HepG2 (cell line): ENCODE data around the gene SYCE3. TPM values are rescaled to one million over a fixed set of nuclear protein-coding genes. Genes with fewer than 3 reads are reported as not detected.

ENCODE experiments used
- ATAC-seq: fragments of 200-7000 bp; cut with Tn5 transposase; 3 replicates; pipeline ENCODE4 v1.9.1; 2020; ENCODE audit warnings: mild to moderate bottlenecking, moderate library complexity
- BruUV-seq: library from RNA; stranded (reverse); fragments of 400-500 nt; replicated peaks from 2 replicates; lab custom pipeline; 2021; lab: Mats Ljungman, UMichigan
- CTCF ChIA-PET: fragments of 300-600 bp; formaldehyde crosslinking; extraction: SDS; loops from one replicate; lab custom pipeline; 2021; ENCODE audit warnings: low total read pairs, inconsistent platforms, low intra/inter-chr PET ratio; lab: Yijun Ruan, JAX
- POLR2A ChIA-PET: fragments of 350-600 bp; sonication (Branson Sonifier 250); formaldehyde crosslinking; loops from one replicate; lab custom pipeline; 2020; ENCODE audit warnings: antibody characterized with exemption, inconsistent platforms; lab: Yijun Ruan, JAX
- DNase-seq: peaks from one replicate; pipeline ENCODE4 v3.0.0-alpha.2; 2015; ENCODE audit warnings: low spot score
- FAIRE-seq: peaks from 3 replicates; lab custom pipeline; 2011; peaks lifted over from hg19 to GRCh38; lab: Jason Lieb, UNC
- H2AFZ ChIP-seq: one replicate; pipeline ENCODE4 v1.6.1; 2011; ENCODE audit warnings: low read length, inconsistent platforms
- H3K27ac ChIP-seq: fragments of 300-600 bp; 3 replicates; pipeline ENCODE4 v1.8.0; 2011; ENCODE audit warnings: mixed run types, mild to moderate bottlenecking, mixed read lengths, low read length, inconsistent platforms; ENCODE audit not compliant: insufficient read depth; ENCODE audit errors: extremely low read length
- H3K27me3 ChIP-seq, 2 experiments: fragments of 200-600 bp in 1 of 2; 2 replicates in 1 of 2; 3 replicates in 1 of 2; pipeline versions ENCODE4 v1.6.0 to v1.8.0; 2011; ENCODE audit warnings: low read length in 2 of 2, mild to moderate bottlenecking in 2 of 2, moderate library complexity in 2 of 2, inconsistent platforms in 1 of 2; ENCODE audit not compliant: insufficient read depth in 2 of 2, control insufficient read depth in 1 of 2
- H3K36me3 ChIP-seq, 2 experiments: fragments of 200-600 bp in 1 of 2; replicated peaks in 1 of 2; 2 replicates in 1 of 2; 3 replicates in 1 of 2; pipeline versions ENCODE4 v1.5.1 to v1.8.0; 2011; ENCODE audit warnings: low read length in 2 of 2, inconsistent platforms in 1 of 2; ENCODE audit not compliant: insufficient read depth in 2 of 2, control insufficient read depth in 1 of 2
- H3K4me1 ChIP-seq: 2 replicates; pipeline ENCODE4 v1.5.1; 2012; ENCODE audit warnings: low read length, inconsistent platforms; ENCODE audit not compliant: insufficient read depth
- H3K4me2 ChIP-seq: 2 replicates; pipeline ENCODE4 v1.6.0; 2011; ENCODE audit warnings: low read depth, low read length, inconsistent platforms
- H3K4me3 ChIP-seq, 3 experiments: fragments of 200-600 bp in 1 of 3; sonication (generic), shearing (Covaris generic) in 1 of 3; replicated peaks in 1 of 3; 2 replicates each; pipeline ENCODE4 v1.5.1; 2011 to 2016; ENCODE audit warnings: low read length in 3 of 3, inconsistent platforms in 2 of 3, low read depth in 2 of 3, mild to moderate bottlenecking in 2 of 3, control low read depth in 1 of 3, mixed read lengths in 1 of 3; ENCODE audit not compliant: insufficient read depth in 1 of 3
- H3K79me2 ChIP-seq: one replicate; pipeline ENCODE4 v1.6.1; 2011; ENCODE audit warnings: low read length, inconsistent platforms; ENCODE audit not compliant: insufficient read depth
- H3K9ac ChIP-seq: 2 replicates; pipeline ENCODE4 v1.6.0; 2011; ENCODE audit warnings: mild to moderate bottlenecking, low read depth, low read length, inconsistent platforms; ENCODE audit not compliant: insufficient read depth
- H3K9me3 ChIP-seq: 2 replicates; pipeline ENCODE4 v1.5.1; 2012; ENCODE audit warnings: mild to moderate bottlenecking, low read length
- H4K20me1 ChIP-seq: 2 replicates; pipeline ENCODE4 v1.6.0; 2011; ENCODE audit warnings: inconsistent platforms, mild to moderate bottlenecking, low read length, moderate library complexity; ENCODE audit not compliant: insufficient read depth
- AGO1 ChIP-seq: fragments of 200-400 bp; formaldehyde crosslinking; IDR thresholded peaks from 2 replicates; pipeline ENCODE4 v1.6.1; 2017; ENCODE audit warnings: mild to moderate bottlenecking, low read depth, low read length, moderate library complexity; ENCODE audit not compliant: poor library complexity, severe bottlenecking
- HHEX ChIP-seq: IDR thresholded peaks from 2 replicates; pipeline ENCODE4 v1.6.1; 2016; ENCODE audit warnings: control low read depth
- NPAS2 ChIP-seq: sonication (generic); formaldehyde crosslinking; IDR thresholded peaks from 2 replicates; pipeline ENCODE4 v1.8.0; 2022; ENCODE audit warnings: mild to moderate bottlenecking, missing genetic modification reagents, borderline replicate concordance
- SMC3 ChIP-seq: IDR thresholded peaks from 2 replicates; pipeline ENCODE4 v1.6.1; 2011; ENCODE audit warnings: low read length, improper control_type of control experiment
- ZBTB42 ChIP-seq: sonication (generic); formaldehyde crosslinking; IDR thresholded peaks from 2 replicates; pipeline ENCODE4 v1.5.0; 2020; ENCODE audit warnings: mild to moderate bottlenecking, missing genetic modification reagents
- WGBS: methylation state at CpG from one replicate; pipeline ENCODE4 v1.1.6; 2017; ENCODE audit warnings: low lambda C conversion rate; 5-methylcytosine and 5-hydroxymethylcytosine counted together
- in situ Hi-C: cut with HindIII; loops from 2 replicates; pipeline ENCODE4 v1.10.0; 2017; ENCODE audit warnings: low pct_unique_long_range_greater_than_20kb; ENCODE audit not compliant: extremely low pct_ligation_motif_present
- intact Hi-C: fragments of 100-400 bp; cut with micrococcal nuclease; formaldehyde crosslinking; loops from one replicate; pipeline ENCODE4 v1.10.0; 2022; ENCODE audit not compliant: unreplicated experiment
- polyA plus RNA-seq, 8 experiments: library from polyadenylated mRNA; depleted of rRNA in 3 of 8; stranded (reverse) in 7 of 8; unstranded in 1 of 8; fragments of >200 nt; fragmentation: Illumina TruSeq in 4 of 8; extraction: Trizol in 4 of 8; gene quantifications; 2 replicates each; pipeline versions ENCODE4 v1.2.1 to v1.2.3, GENCODE V29; 2011 to 2016; ENCODE audit warnings: low read depth in 4 of 8, missing spikeins in 1 of 8, mixed read lengths in 1 of 8; ENCODE audit not compliant: insufficient read depth in 1 of 8
- total RNA-seq, 5 experiments: library from RNA; depleted of rRNA; stranded (reverse); fragments of >200 nt; fragmentation: Illumina TruSeq; extraction: Trizol; gene quantifications; 2 replicates each; pipeline ENCODE4 v1.2.3, GENCODE V29; 2016; ENCODE audit warnings: low read depth in 1 of 5
- TF ChIP-seq, protein P1 (sequence below): sonication (generic); formaldehyde crosslinking; IDR thresholded peaks from 2 replicates; pipeline ENCODE4 v1.4.0; 2020; ENCODE audit warnings: mild to moderate bottlenecking, missing genetic modification reagents, borderline replicate concordance
- TF ChIP-seq, protein P2 (sequence below): sonication (generic); formaldehyde crosslinking; IDR thresholded peaks from 2 replicates; pipeline ENCODE4 v1.8.1; 2023; ENCODE audit warnings: mild to moderate bottlenecking, missing genetic modification reagents
- TF ChIP-seq, protein P3 (sequence below): IDR thresholded peaks from 2 replicates; pipeline ENCODE4 v1.6.1; 2016; ENCODE audit warnings: low read depth, missing genetic modification reagents, missing compliant biosample characterization
- TF ChIP-seq, protein P4 (sequence below): sonication (generic); formaldehyde crosslinking; IDR thresholded peaks from 2 replicates; pipeline ENCODE4 v1.4.0; 2020; ENCODE audit warnings: missing genetic modification reagents, mild to moderate bottlenecking, borderline replicate concordance

The SYCE3 gene
- total and polyA plus RNA-seq, 2 of the 13 experiments (the other 11 are each of a cell fraction or from before 2014, with no cell fraction given), result not detected

DNA sequence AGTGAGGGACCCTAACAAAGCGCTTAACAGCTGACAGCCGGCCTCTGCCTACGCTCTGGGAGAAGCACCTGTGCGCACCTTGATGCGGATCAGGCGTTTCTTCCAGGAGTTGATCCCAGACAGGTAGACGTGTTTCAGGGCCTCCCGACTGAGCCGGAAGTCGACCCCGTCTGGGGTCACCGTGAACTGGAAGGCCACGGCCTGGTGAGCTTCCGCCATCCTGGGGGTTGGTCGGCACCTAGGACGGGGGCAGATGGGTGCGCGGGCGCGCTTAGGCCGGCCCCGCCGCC lies 14.9 kb upstream of the SYCE3 start:
- Histone ChIP-seq H4K20me1 (no peaks in the 10 kb centered on the region), H3K4me2 (no peak overlapping the region), H3K4me1 (peaks cover 12% of the 10 kb centered on the region), H3K36me3 (peaks cover 0 to 5% of the 10 kb centered on the region in 2 experiments; a peak in 2 of 5 replicates), H3K79me2 (no peaks in the 10 kb centered on the region), H3K27me3 (no peaks in the 10 kb centered on the region), H3K9ac (no peak overlapping the region), H3K9me3 (no peaks in the 10 kb centered on the region), H3K27ac (no peak overlapping the region), H2AFZ (no peak overlapping the region), H3K4me3 (no peak overlapping the region)
- ATAC-seq, result no peak
- no peak for FAIRE-seq
- intact Hi-C loops (no loop called here), in situ Hi-C loops (loop anchor here (5.0 kb wide), 1 partner anchor 35 kb away; no protein-coding TSS in a partner anchor)
- no CpG with 5 or more reads among the region's 23 CpGs for WGBS
- ChIA-PET CTCF (interaction anchor here (2.6 to 3.7 kb wide), 2 partner anchors 43 to 114 kb away, joined by 30 to 37 read pairs; no protein-coding TSS in a partner anchor), POLR2A (interaction anchor here (1.9 to 3.1 kb wide), 2 partner anchors 9 to 15 kb away, joined by 7 to 9 read pairs; partner anchors contain the start of gene SYCE3)
- BruUV-seq, result no TSS peak
- no peak for DNase-seq
- TF ChIP-seq NPAS2 (CRISPR knock-in tag), result no peak
- TF ChIP-seq, protein P1, sequence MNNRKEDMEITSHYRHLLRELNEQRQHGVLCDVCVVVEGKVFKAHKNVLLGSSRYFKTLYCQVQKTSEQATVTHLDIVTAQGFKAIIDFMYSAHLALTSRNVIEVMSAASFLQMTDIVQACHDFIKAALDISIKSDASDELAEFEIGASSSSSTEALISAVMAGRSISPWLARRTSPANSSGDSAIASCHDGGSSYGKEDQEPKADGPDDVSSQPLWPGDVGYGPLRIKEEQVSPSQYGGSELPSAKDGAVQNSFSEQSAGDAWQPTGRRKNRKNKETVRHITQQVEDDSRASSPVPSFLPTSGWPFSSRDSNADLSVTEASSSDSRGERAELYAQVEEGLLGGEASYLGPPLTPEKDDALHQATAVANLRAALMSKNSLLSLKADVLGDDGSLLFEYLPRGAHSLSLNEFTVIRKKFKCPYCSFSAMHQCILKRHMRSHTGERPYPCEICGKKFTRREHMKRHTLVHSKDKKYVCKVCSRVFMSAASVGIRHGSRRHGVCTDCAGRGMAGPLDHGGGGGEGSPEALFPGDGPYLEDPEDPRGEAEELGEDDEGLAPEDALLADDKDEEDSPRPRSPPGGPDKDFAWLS, result no peak
- TF ChIP-seq, protein P2, sequence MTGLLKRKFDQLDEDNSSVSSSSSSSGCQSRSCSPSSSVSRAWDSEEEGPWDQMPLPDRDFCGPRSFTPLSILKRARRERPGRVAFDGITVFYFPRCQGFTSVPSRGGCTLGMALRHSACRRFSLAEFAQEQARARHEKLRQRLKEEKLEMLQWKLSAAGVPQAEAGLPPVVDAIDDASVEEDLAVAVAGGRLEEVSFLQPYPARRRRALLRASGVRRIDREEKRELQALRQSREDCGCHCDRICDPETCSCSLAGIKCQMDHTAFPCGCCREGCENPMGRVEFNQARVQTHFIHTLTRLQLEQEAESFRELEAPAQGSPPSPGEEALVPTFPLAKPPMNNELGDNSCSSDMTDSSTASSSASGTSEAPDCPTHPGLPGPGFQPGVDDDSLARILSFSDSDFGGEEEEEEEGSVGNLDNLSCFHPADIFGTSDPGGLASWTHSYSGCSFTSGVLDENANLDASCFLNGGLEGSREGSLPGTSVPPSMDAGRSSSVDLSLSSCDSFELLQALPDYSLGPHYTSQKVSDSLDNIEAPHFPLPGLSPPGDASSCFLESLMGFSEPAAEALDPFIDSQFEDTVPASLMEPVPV, result no peak
- peak; percentile 34 for TF ChIP-seq AGO1
- no peak for TF ChIP-seq ZBTB42 (CRISPR knock-in tag)
- TF ChIP-seq HHEX (CRISPR knock-in tag), result no peak
- TF ChIP-seq, protein P3, sequence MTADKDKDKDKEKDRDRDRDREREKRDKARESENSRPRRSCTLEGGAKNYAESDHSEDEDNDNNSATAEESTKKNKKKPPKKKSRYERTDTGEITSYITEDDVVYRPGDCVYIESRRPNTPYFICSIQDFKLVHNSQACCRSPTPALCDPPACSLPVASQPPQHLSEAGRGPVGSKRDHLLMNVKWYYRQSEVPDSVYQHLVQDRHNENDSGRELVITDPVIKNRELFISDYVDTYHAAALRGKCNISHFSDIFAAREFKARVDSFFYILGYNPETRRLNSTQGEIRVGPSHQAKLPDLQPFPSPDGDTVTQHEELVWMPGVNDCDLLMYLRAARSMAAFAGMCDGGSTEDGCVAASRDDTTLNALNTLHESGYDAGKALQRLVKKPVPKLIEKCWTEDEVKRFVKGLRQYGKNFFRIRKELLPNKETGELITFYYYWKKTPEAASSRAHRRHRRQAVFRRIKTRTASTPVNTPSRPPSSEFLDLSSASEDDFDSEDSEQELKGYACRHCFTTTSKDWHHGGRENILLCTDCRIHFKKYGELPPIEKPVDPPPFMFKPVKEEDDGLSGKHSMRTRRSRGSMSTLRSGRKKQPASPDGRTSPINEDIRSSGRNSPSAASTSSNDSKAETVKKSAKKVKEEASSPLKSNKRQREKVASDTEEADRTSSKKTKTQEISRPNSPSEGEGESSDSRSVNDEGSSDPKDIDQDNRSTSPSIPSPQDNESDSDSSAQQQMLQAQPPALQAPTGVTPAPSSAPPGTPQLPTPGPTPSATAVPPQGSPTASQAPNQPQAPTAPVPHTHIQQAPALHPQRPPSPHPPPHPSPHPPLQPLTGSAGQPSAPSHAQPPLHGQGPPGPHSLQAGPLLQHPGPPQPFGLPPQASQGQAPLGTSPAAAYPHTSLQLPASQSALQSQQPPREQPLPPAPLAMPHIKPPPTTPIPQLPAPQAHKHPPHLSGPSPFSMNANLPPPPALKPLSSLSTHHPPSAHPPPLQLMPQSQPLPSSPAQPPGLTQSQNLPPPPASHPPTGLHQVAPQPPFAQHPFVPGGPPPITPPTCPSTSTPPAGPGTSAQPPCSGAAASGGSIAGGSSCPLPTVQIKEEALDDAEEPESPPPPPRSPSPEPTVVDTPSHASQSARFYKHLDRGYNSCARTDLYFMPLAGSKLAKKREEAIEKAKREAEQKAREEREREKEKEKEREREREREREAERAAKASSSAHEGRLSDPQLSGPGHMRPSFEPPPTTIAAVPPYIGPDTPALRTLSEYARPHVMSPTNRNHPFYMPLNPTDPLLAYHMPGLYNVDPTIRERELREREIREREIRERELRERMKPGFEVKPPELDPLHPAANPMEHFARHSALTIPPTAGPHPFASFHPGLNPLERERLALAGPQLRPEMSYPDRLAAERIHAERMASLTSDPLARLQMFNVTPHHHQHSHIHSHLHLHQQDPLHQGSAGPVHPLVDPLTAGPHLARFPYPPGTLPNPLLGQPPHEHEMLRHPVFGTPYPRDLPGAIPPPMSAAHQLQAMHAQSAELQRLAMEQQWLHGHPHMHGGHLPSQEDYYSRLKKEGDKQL, result no peak
- TF ChIP-seq SMC3, result no peak
- TF ChIP-seq, protein P4, sequence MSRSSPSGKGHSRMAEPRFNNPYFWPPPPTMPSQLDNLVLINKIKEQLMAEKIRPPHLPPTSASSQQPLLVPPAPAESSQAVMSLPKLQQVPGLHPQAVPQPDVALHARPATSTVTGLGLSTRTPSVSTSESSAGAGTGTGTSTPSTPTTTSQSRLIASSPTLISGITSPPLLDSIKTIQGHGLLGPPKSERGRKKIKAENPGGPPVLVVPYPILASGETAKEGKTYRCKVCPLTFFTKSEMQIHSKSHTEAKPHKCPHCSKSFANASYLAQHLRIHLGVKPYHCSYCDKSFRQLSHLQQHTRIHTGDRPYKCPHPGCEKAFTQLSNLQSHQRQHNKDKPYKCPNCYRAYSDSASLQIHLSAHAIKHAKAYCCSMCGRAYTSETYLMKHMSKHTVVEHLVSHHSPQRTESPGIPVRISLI (CRISPR knock-in tag), result no peak
